Liver (tissue), 3 donors: Measurements from ENCODE around the gene TMPRSS13.

ENCODE experiments used
- CTCF ChIP-seq: fragments of 150-350 bp; IDR thresholded peaks from 2 replicates; pipeline ENCODE4 v1.5.1; 2017; ENCODE audit warnings: improper control_type of control experiment, low read depth, low read length; ENCODE audit not compliant: missing input control
- FOXA1 ChIP-seq: IDR thresholded peaks from 2 replicates; pipeline ENCODE4 v1.6.1; 2016; ENCODE audit warnings: antibody characterized with exemption
- HNF4A ChIP-seq, 2 donors: conservative IDR thresholded peaks; 2 replicates each; pipeline ENCODE4 v1.6.1; 2016; ENCODE audit warnings: antibody characterized with exemption in 2 of 2, mild to moderate bottlenecking in 2 of 2
- MAX ChIP-seq: IDR thresholded peaks from 2 replicates; pipeline ENCODE4 v1.6.1; 2016; ENCODE audit warnings: antibody characterized with exemption
- RAD21 ChIP-seq, 2 donors: IDR thresholded peaks; 2 replicates each; pipeline ENCODE4 v1.6.1; 2016; ENCODE audit warnings: antibody characterized with exemption in 2 of 2, mild to moderate bottlenecking in 2 of 2
- RXRA ChIP-seq, 2 donors: IDR thresholded peaks; 2 replicates each; pipeline ENCODE4 v1.6.1; 2017 to 2018; ENCODE audit warnings: antibody characterized with exemption in 2 of 2, mild to moderate bottlenecking in 1 of 2
- SP1 ChIP-seq: IDR thresholded peaks from 2 replicates; pipeline ENCODE4 v1.6.1; 2018; ENCODE audit warnings: antibody characterized with exemption, mild to moderate bottlenecking
- YY1 ChIP-seq: IDR thresholded peaks from 2 replicates; pipeline ENCODE4 v1.6.1; 2016; ENCODE audit warnings: antibody characterized with exemption, mild to moderate bottlenecking
- donor health status: healthy.
- donor health status: healthy.

- peak; percentile 11 for TF ChIP-seq SP1
- TF ChIP-seq CTCF, result no peak
- TF ChIP-seq RXRA (IDR thresholded peaks at IDR 0.05), result no peak
- no peak for TF ChIP-seq YY1
- no peak for TF ChIP-seq MAX
- TF ChIP-seq HNF4A (conservative IDR thresholded peaks at IDR 0.05), result no peak
- no peak for TF ChIP-seq FOXA1
- TF ChIP-seq RAD21 (IDR thresholded peaks at IDR 0.05), result no peak
Observed at GRCh38 chr11:117872420-117872961, 56.7 kb downstream of the TMPRSS13 start.
